Activated CD8-positive, alpha-beta memory T cell treated with anti-CD3 and anti-CD28 coated beads, Interleukin-2, amount 50 U/mL, for 48 hours (primary cell): ENCODE data around the gene TMEM45B.
"Not testable (repeated sequence)": the region's sequence is repeated elsewhere in the genome, so short reads cannot be mapped to it uniquely, and the experiment has no call there.

Experiments
- DNase-seq: peaks from one replicate; pipeline ENCODE4 v3.0.0-alpha.2; 2020

The TMEM45B gene

GRCh38 chr11:129813231-129813791 lies 2.3 kb upstream of the TMEM45B start:
- no peak for DNase-seq

- DNase-seq = peak; percentile 84
Observed at GRCh38 chr11:129814244-129815014, 1.2 kb upstream of the TMEM45B start.

DNA sequence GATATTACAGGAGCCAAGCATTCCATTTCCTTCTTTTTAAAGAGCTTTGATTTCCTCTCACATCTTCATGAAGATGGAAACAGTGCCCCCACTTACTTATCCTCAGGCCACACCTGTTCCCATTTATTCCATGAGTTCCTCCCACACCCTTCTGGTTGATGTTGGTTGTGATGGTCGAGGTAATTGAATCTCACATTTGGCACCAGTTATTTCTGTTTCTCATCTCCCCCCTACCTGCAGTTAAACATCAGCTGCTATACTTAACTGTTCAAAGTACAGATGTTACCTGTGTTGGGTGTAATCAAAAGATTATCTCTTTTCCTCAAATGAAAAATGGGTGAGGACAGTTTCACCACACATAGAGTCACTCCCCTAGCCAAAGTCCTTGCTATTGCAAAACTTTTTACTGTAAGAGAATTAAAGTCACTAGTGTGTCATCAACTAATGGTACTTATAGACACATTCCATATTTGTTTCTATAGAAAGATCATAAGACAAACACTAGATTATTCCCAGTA lies 1.9 kb downstream of the TMEM45B start:
- no peak for DNase-seq

- DNase-seq = not testable (repeated sequence)
Observed at GRCh38 chr11:129818236-129818635, 2.6 kb downstream of the TMEM45B start.

- no peak for DNase-seq
Observed at GRCh38 chr11:129819237-129819636, 3.6 kb downstream of the TMEM45B start.

- not testable (repeated sequence) for DNase-seq
Observed at GRCh38 chr11:129820228-129820627, 4.6 kb downstream of the TMEM45B start.

GRCh38 chr11:129823281-129823680 lies 7.6 kb downstream of the TMEM45B start:
- not testable (repeated sequence) for DNase-seq

- DNase-seq = not testable (repeated sequence)
Observed at GRCh38 chr11:129823799-129824198, 8.2 kb downstream of the TMEM45B start.

DNA sequence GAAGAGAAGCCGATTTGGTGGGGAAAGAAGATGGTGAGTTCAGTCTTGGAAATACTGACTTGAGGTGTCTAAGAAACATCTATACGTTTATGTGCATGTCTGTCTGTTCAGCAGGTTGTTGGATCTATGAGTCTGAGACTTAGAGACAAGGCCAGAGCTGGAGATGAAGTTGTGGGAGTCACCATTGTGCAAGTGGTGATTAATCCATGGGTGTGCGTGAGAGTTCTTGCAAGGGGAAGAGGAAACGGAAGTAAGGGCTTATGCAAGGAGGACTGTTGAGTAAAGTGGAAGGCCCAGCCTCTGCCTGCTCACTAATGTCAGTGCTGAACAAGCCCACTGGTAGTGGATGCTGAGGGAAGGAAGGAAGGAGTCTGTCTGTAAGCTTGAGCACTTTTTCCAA lies 9.7 kb downstream of the TMEM45B start:
- no peak for DNase-seq

DNA sequence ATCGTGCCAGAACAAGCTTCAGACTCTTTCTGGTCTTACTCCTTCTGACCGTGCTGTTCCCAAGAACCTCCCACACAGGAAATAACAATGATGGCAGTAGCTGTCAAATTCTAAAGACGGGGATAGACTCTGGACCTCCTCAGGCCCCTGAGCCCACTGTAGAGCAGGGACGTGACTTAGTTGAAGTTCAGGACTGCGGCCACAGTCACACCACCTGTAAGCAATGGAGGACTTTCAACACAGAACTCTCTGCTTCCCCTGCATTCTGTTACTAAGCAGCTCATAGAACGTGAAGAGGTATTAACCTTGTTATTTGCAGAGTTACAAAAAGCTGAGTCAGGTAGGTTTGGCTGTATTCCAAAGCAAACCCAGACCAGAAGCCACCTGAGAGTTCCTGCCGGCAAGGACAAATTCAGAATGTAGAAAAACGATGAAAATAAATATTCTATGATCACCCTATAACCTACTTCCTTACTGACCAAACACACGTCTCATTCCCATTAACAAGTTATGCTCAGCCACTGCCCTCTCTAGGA lies 12.7 kb downstream of the TMEM45B start:
- no peak for DNase-seq

GRCh38 chr11:129829497-129829896 lies 13.8 kb downstream of the TMEM45B start:
- not testable (repeated sequence) for DNase-seq

DNA sequence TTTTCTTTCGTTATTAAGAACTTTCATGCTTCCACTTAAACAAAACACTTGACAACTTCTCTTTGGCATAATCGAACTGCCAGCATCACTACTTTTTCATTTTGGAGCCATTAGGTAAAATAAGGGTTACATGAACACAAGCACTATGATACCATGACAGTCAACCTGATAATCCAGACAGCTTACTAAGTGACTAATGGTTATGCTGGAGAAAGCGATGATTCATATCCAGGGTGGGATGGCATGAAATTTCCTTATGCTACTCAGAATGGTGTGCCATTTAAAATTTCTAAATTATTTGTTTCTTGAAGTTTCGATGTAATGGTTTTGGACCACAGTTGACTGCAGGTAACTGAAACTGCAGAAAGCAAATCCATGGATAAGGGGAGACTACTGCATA lies 15.6 kb downstream of the TMEM45B start:
- not testable (repeated sequence) for DNase-seq

GRCh38 chr11:129833260-129833659 lies 17.6 kb downstream of the TMEM45B start:
- not testable (repeated sequence) for DNase-seq

DNA sequence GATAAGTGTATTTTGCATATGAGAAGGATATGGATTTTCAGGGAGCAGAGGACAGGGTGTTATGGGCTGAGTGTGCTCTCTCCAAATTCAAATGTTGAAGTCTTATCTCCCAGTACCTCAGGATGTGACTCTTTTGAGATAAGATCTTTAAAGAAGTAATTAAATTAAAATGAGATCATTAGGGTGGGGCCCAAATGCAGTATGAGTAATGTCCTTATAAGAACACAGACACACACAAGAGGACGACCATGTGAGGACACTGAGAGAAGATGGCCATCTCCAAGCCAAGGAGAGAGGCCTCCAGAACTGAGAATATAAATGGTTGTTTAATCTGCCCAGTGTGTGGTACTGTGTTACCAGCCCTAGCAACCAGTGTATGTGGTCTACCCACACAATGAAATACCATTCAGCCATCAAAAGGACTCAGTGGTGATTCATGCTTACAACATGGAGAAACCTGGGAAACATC lies 20.8 kb downstream of the TMEM45B start:
- not testable (repeated sequence) for DNase-seq

DNA sequence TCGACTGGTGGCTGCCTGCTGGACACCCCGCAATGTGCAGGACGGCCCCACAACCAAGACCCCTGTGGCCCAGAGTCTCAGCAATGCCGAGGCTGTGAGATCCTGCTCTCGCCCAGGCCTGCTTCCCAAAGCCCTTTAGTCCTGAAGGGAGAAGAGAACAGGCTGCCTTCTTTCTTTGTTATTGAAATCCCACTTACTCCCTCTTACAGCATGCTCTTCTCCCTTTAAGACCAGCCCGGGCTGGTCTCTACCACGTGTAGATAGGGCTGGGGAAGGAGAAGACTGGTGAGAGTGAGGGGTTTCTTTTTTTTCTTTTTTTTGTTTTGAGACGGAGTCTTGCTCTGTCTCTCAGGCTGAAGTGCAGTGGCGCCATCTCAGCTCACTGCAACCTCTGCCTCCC lies 21.3 kb downstream of the TMEM45B start:
- no peak for DNase-seq

- DNase-seq = no peak
Observed at GRCh38 chr11:129840236-129840635, 24.6 kb downstream of the TMEM45B start.

GRCh38 chr11:129842138-129842537 lies 26.5 kb downstream of the TMEM45B start:
- DNase-seq = no peak

- DNase-seq = no peak
Observed at GRCh38 chr11:129846508-129847335, 31.1 kb downstream of the TMEM45B start.

DNA sequence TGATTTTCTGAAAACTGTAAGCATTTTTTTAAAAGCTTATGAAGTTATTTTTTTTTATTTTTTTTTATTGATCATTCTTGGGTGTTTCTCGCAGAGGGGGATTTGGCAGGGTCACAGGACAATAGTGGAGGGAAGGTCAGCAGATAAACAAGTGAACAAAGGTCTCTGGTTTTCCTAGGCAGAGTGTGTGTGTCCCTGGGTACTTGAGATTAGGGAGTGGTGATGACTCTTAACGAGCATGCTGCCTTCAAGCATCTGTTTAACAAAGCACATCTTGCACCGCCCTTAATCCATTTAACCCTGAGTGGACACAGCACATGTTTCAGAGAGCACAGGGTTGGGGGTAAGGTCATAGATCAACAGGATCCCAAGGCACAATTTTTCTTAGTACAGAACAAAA lies 31.7 kb downstream of the TMEM45B start:
- DNase-seq = not testable (repeated sequence)

DNA sequence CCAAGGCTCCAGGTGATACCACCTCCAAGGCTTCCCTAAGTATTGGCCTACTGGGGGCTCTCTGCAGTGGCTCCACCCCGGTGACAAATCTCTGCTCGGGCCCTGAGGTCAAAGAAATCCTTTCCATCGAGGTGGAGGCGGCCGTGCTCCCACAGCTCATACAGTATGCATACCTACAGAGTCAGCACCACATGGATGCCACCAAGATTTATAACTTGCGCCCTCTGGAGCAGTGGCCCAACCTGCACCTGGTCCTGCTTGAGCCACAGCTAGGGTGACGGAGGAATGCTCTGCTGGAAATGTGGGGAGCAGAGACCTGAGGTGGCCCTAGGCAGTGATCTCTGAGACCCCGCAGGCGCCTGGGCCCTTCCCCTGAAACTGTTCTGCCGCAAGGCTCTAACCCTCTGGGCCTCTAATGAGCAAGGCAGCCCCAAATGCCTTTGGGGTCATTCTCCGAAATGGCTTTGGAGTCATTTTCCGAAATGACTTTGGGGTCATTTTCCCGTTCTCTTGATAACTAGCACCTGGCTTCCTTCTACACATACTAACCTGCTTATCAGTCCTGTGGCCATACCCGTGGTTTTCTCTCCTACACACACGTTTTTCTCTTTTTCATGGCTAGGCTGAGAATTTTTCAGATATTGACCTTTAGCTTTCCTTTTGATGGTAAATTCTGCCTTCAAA lies 33.9 kb downstream of the TMEM45B start:
- DNase-seq = no peak

- no peak for DNase-seq
Observed at GRCh38 chr11:129852125-129852740, 36.6 kb downstream of the TMEM45B start.
